SH-SY5Y (cell line): Measurements from ENCODE around the gene MLF1.

Source experiments
- GATA2 ChIP-seq: IDR thresholded peaks from 2 replicates; pipeline ENCODE4 v1.6.1; 2011; ENCODE audit warnings: mild to moderate bottlenecking, low read depth, low read length
- GATA3 ChIP-seq: IDR thresholded peaks from 2 replicates; pipeline ENCODE4 v1.6.1; 2011; ENCODE audit warnings: low read depth, mild to moderate bottlenecking, low read length, moderate library complexity

DNA sequence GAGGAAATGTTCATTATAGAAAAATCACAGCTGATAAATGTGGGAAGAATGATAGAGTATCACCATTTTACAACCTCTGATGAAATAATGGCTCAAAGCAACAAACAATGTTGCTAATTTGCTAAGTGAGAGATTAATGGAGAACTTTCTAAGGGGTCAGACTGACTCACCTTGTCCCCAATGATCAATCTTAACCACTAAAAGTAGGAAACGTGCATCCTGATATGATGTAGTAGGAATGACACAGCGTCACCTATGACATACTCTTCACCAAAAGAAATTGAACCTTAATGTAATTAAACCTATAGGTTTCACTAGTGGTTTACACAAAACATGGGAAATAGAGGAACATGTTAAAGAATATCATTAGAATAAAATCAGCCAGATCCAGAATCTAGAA, 35.1 kb upstream of the MLF1 start:
- TF ChIP-seq GATA3: no peak
- TF ChIP-seq GATA2: no peak
